ENCODE results near the gene CAPN7.

DNA sequence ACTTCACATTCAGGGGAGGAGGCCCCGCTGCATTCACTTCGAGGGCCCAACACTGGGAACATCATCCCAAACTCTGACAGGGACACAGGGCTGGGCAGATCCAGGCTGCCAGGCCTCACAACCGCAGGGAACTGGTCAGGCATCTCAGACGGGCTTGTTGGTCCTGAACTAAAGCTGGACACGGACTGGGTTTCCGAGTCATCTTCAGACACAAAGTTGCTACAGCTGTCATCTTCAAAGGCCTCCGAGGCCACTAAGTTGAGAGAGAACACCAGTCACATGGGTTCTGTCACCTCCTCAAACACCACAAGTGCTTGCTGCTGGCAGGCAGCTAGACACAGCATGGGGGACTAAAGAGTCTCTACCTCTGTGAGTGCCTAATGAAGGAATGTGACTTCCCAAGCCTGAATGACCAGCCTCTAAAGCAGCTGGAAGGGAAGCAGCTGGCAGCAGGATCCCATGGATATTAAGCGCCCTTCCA, 50.9 kb downstream of the CAPN7 start:
- TF ChIP-seq, protein P1, sequence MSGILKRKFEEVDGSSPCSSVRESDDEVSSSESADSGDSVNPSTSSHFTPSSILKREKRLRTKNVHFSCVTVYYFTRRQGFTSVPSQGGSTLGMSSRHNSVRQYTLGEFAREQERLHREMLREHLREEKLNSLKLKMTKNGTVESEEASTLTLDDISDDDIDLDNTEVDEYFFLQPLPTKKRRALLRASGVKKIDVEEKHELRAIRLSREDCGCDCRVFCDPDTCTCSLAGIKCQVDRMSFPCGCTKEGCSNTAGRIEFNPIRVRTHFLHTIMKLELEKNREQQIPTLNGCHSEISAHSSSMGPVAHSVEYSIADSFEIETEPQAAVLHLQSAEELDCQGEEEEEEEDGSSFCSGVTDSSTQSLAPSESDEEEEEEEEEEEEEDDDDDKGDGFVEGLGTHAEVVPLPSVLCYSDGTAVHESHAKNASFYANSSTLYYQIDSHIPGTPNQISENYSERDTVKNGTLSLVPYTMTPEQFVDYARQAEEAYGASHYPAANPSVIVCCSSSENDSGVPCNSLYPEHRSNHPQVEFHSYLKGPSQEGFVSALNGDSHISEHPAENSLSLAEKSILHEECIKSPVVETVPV (CRISPR knock-in tag; IDR thresholded peaks at IDR 0.05): no peak
- TF ChIP-seq TOX (CRISPR knock-in tag; IDR thresholded peaks at IDR 0.05; ENCODE audit: borderline replicate concordance) (no peak), ZNF8 (CRISPR knock-in tag; IDR thresholded peaks at IDR 0.05) (no peak), TCF4 (CRISPR knock-in tag; IDR thresholded peaks at IDR 0.05; ENCODE audit: borderline replicate concordance) (no peak), ZNF70 (CRISPR knock-in tag; IDR thresholded peaks at IDR 0.05) (no peak), ESRRG (CRISPR knock-in tag; IDR thresholded peaks at IDR 0.05) (no peak), ARNTL (CRISPR knock-in tag; IDR thresholded peaks at IDR 0.05; ENCODE audit: borderline replicate concordance, low read depth) (no peak), ZFP30 (CRISPR knock-in tag; IDR thresholded peaks at IDR 0.05) (no peak), GLIS3 (CRISPR knock-in tag; IDR thresholded peaks at IDR 0.05) (no peak), PPARA (CRISPR knock-in tag; IDR thresholded peaks at IDR 0.05; ENCODE audit: borderline replicate concordance) (no peak), ZNF565 (CRISPR knock-in tag; conservative IDR thresholded peaks at IDR 0.05; ENCODE audit: low read depth) (no peak)
- TF ChIP-seq, protein P2, sequence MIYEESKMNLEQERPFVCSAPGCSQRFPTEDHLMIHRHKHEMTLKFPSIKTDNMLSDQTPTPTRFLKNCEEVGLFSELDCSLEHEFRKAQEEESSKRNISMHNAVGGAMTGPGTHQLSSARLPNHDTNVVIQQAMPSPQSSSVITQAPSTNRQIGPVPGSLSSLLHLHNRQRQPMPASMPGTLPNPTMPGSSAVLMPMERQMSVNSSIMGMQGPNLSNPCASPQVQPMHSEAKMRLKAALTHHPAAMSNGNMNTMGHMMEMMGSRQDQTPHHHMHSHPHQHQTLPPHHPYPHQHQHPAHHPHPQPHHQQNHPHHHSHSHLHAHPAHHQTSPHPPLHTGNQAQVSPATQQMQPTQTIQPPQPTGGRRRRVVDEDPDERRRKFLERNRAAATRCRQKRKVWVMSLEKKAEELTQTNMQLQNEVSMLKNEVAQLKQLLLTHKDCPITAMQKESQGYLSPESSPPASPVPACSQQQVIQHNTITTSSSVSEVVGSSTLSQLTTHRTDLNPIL (CRISPR knock-in tag; IDR thresholded peaks at IDR 0.05; ENCODE audit: low read depth): no peak
- TF ChIP-seq, protein P3, sequence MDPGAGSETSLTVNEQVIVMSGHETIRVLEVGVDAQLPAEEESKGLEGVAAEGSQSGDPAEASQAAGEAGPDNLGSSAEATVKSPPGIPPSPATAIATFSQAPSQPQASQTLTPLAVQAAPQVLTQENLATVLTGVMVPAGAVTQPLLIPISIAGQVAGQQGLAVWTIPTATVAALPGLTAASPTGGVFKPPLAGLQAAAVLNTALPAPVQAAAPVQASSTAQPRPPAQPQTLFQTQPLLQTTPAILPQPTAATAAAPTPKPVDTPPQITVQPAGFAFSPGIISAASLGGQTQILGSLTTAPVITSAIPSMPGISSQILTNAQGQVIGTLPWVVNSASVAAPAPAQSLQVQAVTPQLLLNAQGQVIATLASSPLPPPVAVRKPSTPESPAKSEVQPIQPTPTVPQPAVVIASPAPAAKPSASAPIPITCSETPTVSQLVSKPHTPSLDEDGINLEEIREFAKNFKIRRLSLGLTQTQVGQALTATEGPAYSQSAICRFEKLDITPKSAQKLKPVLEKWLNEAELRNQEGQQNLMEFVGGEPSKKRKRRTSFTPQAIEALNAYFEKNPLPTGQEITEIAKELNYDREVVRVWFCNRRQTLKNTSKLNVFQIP (CRISPR knock-in tag; IDR thresholded peaks at IDR 0.05; ENCODE audit: borderline replicate concordance, low read depth): no peak
- TF ChIP-seq, protein P4, sequence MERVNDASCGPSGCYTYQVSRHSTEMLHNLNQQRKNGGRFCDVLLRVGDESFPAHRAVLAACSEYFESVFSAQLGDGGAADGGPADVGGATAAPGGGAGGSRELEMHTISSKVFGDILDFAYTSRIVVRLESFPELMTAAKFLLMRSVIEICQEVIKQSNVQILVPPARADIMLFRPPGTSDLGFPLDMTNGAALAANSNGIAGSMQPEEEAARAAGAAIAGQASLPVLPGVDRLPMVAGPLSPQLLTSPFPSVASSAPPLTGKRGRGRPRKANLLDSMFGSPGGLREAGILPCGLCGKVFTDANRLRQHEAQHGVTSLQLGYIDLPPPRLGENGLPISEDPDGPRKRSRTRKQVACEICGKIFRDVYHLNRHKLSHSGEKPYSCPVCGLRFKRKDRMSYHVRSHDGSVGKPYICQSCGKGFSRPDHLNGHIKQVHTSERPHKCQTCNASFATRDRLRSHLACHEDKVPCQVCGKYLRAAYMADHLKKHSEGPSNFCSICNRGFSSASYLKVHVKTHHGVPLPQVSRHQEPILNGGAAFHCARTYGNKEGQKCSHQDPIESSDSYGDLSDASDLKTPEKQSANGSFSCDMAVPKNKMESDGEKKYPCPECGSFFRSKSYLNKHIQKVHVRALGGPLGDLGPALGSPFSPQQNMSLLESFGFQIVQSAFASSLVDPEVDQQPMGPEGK (CRISPR knock-in tag; IDR thresholded peaks at IDR 0.05; ENCODE audit: borderline replicate concordance): no peak

All from SK-N-SH treated with all-trans-retinoic acid at 6 μM for 48 hours (cell line).